Endodermal cell (in vitro differentiated cells): ENCODE results near the gene CKAP4. TPM values are rescaled to one million over a fixed set of nuclear protein-coding genes. Genes with fewer than 3 reads are reported as not detected.
A peak's percentile ranks its signal among the peaks of the same experiment; 100 is the strongest.

Experiments
- DNase-seq: peaks from one replicate; pipeline ENCODE4 v3.0.0-alpha.2; 2017
- H3K27ac ChIP-seq: 2 replicates; pipeline ENCODE4 v1.5.1; 2013; ENCODE audit warnings: mild to moderate bottlenecking, low read depth, low read length, moderate library complexity
- H3K27me3 ChIP-seq: 2 replicates; pipeline ENCODE4 v1.6.1; 2013; ENCODE audit warnings: mild to moderate bottlenecking, low read length, moderate library complexity; ENCODE audit not compliant: insufficient read depth, control insufficient read depth, poor library complexity, severe bottlenecking
- H3K36me3 ChIP-seq: 2 replicates; pipeline ENCODE4 v1.7.0; 2013; ENCODE audit warnings: mild to moderate bottlenecking, low read length, moderate library complexity; ENCODE audit not compliant: control insufficient read depth, insufficient read depth
- H3K4me1 ChIP-seq: one replicate; pipeline ENCODE4 v1.7.0; 2013; ENCODE audit warnings: low read length; ENCODE audit not compliant: control insufficient read depth, insufficient read depth
- H3K4me3 ChIP-seq: 2 replicates; pipeline ENCODE4 v1.5.1; 2013; ENCODE audit warnings: mild to moderate bottlenecking, low read length, moderate library complexity
- H3K9ac ChIP-seq: 2 replicates; pipeline ENCODE4 v1.6.1; 2013; ENCODE audit warnings: mild to moderate bottlenecking, low read length, moderate library complexity; ENCODE audit not compliant: poor library complexity, severe bottlenecking; ENCODE audit errors: extremely low read depth
- H3K9me3 ChIP-seq: 2 replicates; pipeline ENCODE4 v1.6.1; 2013; ENCODE audit warnings: mild to moderate bottlenecking, low read length, moderate library complexity; ENCODE audit not compliant: control insufficient read depth
- H3K27ac Mint-ChIP-seq: 2 replicates; pipeline ENCODE4 v1.8.0; 2020; ENCODE audit warnings: mixed read lengths
- H3K27me3 Mint-ChIP-seq: 2 replicates; pipeline ENCODE4 v1.8.0; 2021; ENCODE audit warnings: mild to moderate bottlenecking, mixed read lengths; ENCODE audit not compliant: insufficient read depth
- H3K36me3 Mint-ChIP-seq: 2 replicates; pipeline ENCODE4 v1.8.0; 2020; ENCODE audit warnings: low read depth, mixed read lengths
- H3K4me1 Mint-ChIP-seq: 2 replicates; pipeline ENCODE4 v1.8.0; 2020; ENCODE audit warnings: mixed read lengths
- H3K4me3 Mint-ChIP-seq: 2 replicates; pipeline ENCODE4 v1.8.0; 2020; ENCODE audit warnings: mild to moderate bottlenecking, moderate library complexity, mixed read lengths
- H3K9me3 Mint-ChIP-seq: 2 replicates; pipeline ENCODE4 v1.8.0; 2020; ENCODE audit warnings: mild to moderate bottlenecking, mixed read lengths
- WGBS, 2 experiments: methylation state at CpG; one replicate each; pipeline versions ENCODE4 v1.1.5 to v1.1.7; 2013; ENCODE audit warnings: missing lambda C conversion rate in 2 of 2, mixed read lengths in 1 of 2; ENCODE audit not compliant: insufficient coverage in 1 of 2, insufficient read length in 1 of 2; 5-methylcytosine and 5-hydroxymethylcytosine counted together
- total RNA-seq, 2 donors: library from RNA; stranded (reverse); fragmentation: NEBNext Ultra II Directional in 1 of 2; extraction: Animal tissue kit (Norgen Biotek cat#: 25700) in 1 of 2; gene quantifications; 2 replicates in 1 of 2; 3 replicates in 1 of 2; pipeline ENCODE4 v1.2.1, GENCODE V29; 2021
- TF ChIP-seq, protein P1 (sequence below): fragments of 200-600 bp; sonication (generic); conservative IDR thresholded peaks from 2 replicates; pipeline ENCODE4 v1.5.0; 2021; ENCODE audit warnings: antibody characterized with exemption, mild to moderate bottlenecking

Gene CKAP4
- total RNA-seq, 2 donors from 2014 or later: 88.9 to 93.3 TPM

DNA sequence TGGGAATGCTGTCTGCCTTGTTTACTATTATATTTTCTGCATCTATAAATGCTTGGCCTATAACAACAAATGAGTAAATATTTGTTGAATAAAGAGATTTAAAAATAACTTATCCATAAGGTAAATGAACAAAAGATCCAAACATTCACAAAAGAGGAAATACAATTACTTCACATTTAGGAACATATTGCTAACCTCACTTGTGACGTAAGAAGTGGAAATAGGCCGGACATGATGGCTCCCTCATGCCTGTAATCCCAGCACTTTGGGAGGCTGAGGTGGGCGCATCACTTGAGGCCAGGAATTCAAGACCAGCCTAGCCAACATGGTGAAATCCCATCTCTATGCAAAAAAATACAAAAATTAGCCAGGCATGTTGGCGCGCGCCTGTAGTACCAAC is 25.7 kb upstream of the CKAP4 start:
- no peaks in the 10 kb centered on the region for H3K36me3 Mint-ChIP-seq

DNA sequence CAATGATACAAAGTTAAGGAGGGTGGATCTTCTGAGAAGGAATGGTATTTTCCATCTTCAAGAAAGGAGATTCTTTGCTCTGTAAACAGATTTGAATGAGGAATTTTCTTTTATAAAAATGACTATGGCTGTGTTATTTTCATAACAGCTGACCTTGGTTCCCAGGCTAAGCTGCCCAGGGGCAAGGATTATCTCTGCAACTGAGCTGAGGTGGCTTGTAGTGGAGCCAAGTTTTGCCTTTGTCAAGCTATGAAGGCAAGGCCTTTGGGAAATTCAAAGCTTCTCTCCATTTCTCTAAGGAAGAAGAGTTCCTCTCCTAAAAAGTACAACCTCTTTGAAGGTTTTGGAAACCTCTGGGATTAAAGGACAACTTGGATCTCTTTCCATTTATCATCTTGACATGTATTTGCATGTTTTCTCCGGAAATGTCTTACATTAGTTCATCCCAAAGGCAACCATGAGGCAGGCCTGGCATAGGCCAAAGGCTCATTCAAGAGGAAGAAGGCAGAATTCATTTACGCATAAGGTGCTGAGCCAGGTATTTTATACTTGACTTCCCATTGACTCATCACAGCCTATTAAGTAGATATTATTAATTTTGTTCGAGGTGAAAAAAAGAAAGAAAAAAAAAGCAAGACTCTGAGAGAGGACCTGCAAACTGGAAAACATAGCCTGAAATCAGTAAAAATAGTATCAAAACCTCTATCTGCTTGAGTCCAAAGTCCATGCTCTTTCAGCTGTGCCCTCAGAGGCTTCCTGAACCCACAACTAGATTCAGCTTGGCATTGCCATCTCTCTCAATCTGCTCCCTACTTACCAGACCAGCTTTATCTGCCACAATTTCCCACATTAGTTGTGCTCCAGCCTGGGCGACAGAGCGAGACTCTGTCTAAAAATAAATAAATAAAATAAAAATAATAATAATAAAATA is 24.0 kb upstream of the CKAP4 start:
- Histone ChIP-seq H3K9me3 (no peaks in the 10 kb centered on the region), H3K9ac (no peak overlapping the region), H3K4me1 (peaks cover 3% of the 10 kb centered on the region), H3K4me3 (no peak overlapping the region), H3K27me3 (peaks cover 27% of the 10 kb centered on the region), H3K27ac (no peak overlapping the region), H3K36me3 (no peaks in the 10 kb centered on the region)
- 86 to 97% methylated on average over 1 to 3 of the region's 5 CpGs for WGBS, 2 experiments
- Mint-ChIP-seq H3K27ac (no peak overlapping the region), H3K27me3 (peaks cover 11% of the 10 kb centered on the region), H3K9me3 (no peaks in the 10 kb centered on the region), H3K4me3 (no peak overlapping the region), H3K4me1 (peaks cover 26% of the 10 kb centered on the region), H3K36me3 (no peaks in the 10 kb centered on the region)
- TF ChIP-seq, protein P1, sequence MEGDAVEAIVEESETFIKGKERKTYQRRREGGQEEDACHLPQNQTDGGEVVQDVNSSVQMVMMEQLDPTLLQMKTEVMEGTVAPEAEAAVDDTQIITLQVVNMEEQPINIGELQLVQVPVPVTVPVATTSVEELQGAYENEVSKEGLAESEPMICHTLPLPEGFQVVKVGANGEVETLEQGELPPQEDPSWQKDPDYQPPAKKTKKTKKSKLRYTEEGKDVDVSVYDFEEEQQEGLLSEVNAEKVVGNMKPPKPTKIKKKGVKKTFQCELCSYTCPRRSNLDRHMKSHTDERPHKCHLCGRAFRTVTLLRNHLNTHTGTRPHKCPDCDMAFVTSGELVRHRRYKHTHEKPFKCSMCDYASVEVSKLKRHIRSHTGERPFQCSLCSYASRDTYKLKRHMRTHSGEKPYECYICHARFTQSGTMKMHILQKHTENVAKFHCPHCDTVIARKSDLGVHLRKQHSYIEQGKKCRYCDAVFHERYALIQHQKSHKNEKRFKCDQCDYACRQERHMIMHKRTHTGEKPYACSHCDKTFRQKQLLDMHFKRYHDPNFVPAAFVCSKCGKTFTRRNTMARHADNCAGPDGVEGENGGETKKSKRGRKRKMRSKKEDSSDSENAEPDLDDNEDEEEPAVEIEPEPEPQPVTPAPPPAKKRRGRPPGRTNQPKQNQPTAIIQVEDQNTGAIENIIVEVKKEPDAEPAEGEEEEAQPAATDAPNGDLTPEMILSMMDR: no peak
- DNase-seq: peak; percentile 7

More for the DNA sequence above, 25.7 kb upstream of the CKAP4 start:
- Histone ChIP-seq H3K4me1 (peaks cover 3% of the 10 kb centered on the region), H3K9ac (no peak overlapping the region), H3K36me3 (no peaks in the 10 kb centered on the region), H3K27me3 (peaks cover 23% of the 10 kb centered on the region), H3K27ac (no peak overlapping the region), H3K9me3 (no peaks in the 10 kb centered on the region), H3K4me3 (no peak overlapping the region)
- TF ChIP-seq, protein P1: no peak
- no peak overlapping the region for H3K27ac Mint-ChIP-seq
- peaks cover 22% of the 10 kb centered on the region for H3K4me1 Mint-ChIP-seq
- WGBS, 2 experiments: 92 to 96% methylated on average over 5 to 6 of the region's 6 CpGs
- peaks cover 7% of the 10 kb centered on the region for H3K27me3 Mint-ChIP-seq
- no peaks in the 10 kb centered on the region for H3K9me3 Mint-ChIP-seq
- no peak for DNase-seq
- H3K4me3 Mint-ChIP-seq: no peak overlapping the region

DNA sequence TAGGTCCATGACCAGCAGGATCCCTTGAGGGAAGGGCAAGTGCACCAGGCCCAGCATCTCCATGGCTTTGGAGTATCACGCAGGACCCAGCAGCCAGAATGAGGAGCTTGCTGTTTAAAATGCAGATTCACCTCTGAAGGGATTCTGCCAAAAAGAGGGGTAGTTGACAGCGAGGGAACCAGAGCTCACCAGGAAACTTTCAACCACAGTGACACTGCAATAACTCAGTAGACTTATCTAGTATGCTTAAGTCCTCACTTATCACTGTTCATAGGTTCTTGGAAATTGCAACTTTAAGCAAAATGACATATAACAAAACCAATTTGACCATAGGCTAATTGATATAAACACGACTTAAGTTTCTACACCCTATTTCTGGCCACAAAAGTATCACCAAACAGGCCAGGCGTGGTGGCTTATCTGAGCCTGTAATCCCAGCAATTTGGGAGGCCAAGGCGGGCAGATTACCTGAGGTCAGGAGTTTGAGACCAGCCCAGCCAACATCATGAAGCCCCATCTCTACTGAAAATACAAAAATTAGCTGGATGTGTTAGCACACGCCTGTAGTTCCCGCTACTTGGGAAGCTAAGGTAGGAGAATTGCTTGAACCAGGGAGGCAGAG is 21.4 kb upstream of the CKAP4 start:
- Mint-ChIP-seq H3K4me3 (no peak overlapping the region), H3K36me3 (no peaks in the 10 kb centered on the region), H3K27ac (no peak overlapping the region), H3K9me3 (no peaks in the 10 kb centered on the region), H3K27me3 (peaks cover 19% of the 10 kb centered on the region), H3K4me1 (peaks cover 13% of the 10 kb centered on the region)
- WGBS, 2 experiments: 94 to 95% methylated on average over 4 to 7 of the region's 7 CpGs
- H3K36me3 ChIP-seq: no peaks in the 10 kb centered on the region
- TF ChIP-seq, protein P1: no peak
- peaks cover 52% of the 10 kb centered on the region for H3K27me3 ChIP-seq
- DNase-seq: peak; percentile 39
- no peak overlapping the region for H3K27ac ChIP-seq
- H3K9me3 ChIP-seq: no peaks in the 10 kb centered on the region
- H3K4me1 ChIP-seq: no peaks in the 10 kb centered on the region
- H3K9ac ChIP-seq: no peak overlapping the region
- H3K4me3 ChIP-seq: no peak overlapping the region
